Limb (tissue), 2 donors: ENCODE measurements around the gene PHLPP2.

Experiments
- DNase-seq, 2 donors: peaks; one replicate each; pipeline ENCODE4 v3.0.0-alpha.2; 2016; ENCODE audit errors: extremely low spot score in 2 of 2

Gene PHLPP2

GRCh38 chr16:71724320-71724751, at the start of gene PHLPP2:
Gene PHLPP2 (minus strand): TSS chr16:71724701. CDS start chr16:71714795, 9,906 bp downstream.
- DNase-seq, result no peak

DNA sequence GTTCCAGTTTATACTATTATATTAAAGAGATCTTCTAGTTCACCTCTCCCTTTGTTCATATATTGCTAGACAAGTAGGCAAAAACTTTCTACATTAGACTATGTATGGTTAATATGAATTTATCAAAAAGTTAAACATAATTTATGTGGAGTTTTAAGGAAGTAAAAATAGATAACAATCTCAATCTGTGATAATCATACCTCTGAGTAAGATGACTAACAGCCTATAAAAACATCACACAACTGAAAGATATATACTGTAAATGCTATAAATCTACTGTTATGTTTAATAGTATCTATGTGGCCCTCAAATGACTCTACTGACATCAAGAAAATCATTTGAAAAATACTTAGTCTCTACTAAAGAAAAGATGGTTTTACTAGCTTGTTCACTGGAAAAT, 47.1 kb upstream of the PHLPP2 start:
- DNase-seq, result no peak

- DNase-seq, result no peak
Observed at GRCh38 chr16:71769222-71769621, 44.7 kb upstream of the PHLPP2 start.

DNA sequence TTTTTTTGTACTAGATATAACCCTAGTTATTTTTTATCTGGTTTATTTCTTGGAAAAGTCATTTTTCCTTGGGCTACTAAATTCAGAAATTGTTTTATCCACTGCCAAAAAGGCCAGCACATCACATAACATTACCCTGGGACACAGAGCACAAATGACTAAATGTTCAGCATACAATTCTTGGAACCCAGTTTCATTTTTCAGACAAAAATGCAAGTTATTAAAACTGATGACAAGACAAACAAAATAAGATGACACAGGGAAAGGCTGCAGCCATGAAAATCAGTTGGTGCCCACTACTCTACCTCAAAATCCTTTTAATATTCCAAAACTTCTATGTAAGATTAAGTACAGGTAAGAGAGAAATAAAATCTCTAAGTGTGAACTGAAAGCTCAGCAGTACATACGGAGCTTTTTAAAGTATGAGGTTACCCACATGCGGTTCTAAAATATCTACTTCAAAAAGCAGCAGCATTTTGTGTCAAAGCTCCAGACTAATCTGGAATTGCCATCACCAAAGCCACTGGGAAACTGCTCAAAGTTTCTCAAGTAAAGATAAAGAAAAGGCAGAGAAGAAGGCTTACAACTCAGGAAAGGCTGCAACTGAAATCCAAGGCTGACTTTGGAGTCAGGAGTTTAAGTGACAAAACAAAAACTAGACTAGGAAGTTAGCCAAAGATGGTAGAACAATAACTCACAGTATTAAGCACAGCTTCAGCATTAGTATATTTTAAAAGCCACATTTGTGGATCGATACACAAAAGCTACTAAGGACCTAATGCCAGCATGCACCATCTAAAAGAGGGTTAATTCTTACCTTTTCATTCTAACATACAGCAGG, 42.8 kb upstream of the PHLPP2 start:
- no peak for DNase-seq

GRCh38 chr16:71762186-71762585, 37.7 kb upstream of the PHLPP2 start:
- no peak for DNase-seq

GRCh38 chr16:71761097-71761496, 36.6 kb upstream of the PHLPP2 start:
- no peak for DNase-seq

GRCh38 chr16:71758293-71758760, 33.8 kb upstream of the PHLPP2 start:
- no peak for DNase-seq

DNA sequence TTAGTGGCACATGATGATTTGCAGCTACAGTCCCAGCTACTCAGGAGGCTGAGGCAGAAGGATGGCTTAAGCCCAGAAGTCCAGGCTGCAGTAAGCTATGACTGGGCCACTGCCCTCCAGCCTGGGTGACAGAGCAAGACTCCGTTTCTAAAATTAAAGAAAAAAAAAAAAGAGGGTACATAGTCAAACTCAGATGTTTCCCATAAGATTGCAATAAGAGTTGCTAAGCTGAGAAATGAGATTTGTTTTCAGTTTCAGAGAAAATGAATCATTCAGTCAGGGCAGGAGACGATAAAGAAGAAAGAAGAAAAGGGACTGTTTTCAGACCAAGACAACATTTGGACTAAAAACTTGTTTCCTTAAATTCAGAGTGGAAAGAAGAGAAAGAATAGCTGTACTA, 30.2 kb upstream of the PHLPP2 start:
- DNase-seq, result no peak

GRCh38 chr16:71754108-71754507, 29.6 kb upstream of the PHLPP2 start:
- DNase-seq, result no peak

DNA sequence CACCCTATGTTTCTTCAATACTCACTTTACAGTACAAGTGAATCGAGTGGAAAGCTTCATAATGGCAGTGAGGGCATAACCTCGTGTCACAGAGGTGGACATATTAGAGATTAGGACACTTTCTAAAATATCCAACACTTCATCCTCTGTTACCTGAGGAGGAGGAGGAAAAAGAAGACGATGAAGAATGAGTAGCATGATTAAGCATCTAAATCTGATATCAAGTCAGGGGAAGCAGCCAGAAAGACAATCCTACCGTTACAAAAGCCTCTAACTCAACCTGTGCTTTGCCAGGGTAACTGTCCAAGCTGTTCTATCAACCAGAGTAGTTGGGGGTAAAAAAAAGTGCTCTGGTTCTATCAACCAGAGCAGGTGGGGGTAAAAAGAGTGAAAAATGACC, 23.7 kb upstream of the PHLPP2 start:
- DNase-seq, result no peak

- peak in 1 of 2 donors; percentile 14 for DNase-seq
Observed at GRCh38 chr16:71746442-71747046, 22.0 kb upstream of the PHLPP2 start.

DNA sequence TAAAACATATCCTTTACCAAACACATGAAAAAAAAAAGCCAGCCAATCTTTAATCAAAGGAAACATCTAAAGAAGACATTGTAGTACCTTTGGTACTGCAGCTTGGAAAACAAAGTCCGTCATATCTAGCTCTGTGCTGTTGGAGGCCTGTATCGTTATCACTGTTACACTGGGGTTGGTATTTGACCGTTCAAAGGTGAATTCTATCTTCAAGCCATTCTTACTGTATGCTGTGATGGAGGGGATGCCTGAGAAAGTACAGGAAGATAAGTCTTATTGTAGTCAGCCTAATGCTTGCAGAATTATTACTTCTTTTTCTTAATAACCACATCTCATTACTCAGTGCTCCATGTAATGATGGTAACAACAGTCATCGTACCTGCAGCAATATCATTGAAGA, 14.4 kb upstream of the PHLPP2 start:
- DNase-seq, result no peak

- no peak for DNase-seq
Observed at GRCh38 chr16:71737501-71737900, 13.0 kb upstream of the PHLPP2 start.

DNA sequence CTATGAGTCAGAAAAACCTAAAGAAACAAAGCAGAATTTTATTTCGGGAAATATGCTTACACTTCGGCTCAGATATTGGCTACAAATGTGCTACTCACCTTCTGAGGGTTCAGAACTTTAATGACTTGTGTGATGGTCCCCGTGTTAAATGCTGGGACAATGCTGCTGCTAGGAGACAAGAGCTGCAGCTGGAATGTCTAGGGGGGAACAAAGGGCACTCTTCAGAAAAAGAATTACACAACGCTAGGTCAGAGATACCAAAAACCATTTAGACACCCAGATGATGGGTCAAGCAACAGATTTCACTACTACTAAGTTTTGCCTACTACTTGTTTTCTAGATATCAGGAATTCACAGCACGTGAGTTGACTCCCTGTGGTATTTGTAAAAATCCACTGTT, 10.0 kb upstream of the PHLPP2 start:
- no peak for DNase-seq

- DNase-seq, result no peak
Observed at GRCh38 chr16:71732587-71732986, 8.1 kb upstream of the PHLPP2 start.

- DNase-seq, result no peak
Observed at GRCh38 chr16:71727551-71728324, 3.2 kb upstream of the PHLPP2 start.

- DNase-seq, result no peak
Observed at GRCh38 chr16:71726476-71727315, 2.2 kb upstream of the PHLPP2 start.

- peak; percentile 66 to 89 for DNase-seq
Observed at GRCh38 chr16:71723537-71724319, 773 bp downstream of the PHLPP2 start.

GRCh38 chr16:71722801-71723536, 1.5 kb downstream of the PHLPP2 start:
- DNase-seq, result peak; percentile 52 to 80
